Measurements from ENCODE around the gene KLHL6. TPM values are rescaled to one million over a fixed set of nuclear protein-coding genes. Genes with fewer than 3 reads are reported as not detected.

KLHL6 gene
- total RNA-seq, 2 donors from 2014 or later, result 0.41 to 1.4 TPM

DNA sequence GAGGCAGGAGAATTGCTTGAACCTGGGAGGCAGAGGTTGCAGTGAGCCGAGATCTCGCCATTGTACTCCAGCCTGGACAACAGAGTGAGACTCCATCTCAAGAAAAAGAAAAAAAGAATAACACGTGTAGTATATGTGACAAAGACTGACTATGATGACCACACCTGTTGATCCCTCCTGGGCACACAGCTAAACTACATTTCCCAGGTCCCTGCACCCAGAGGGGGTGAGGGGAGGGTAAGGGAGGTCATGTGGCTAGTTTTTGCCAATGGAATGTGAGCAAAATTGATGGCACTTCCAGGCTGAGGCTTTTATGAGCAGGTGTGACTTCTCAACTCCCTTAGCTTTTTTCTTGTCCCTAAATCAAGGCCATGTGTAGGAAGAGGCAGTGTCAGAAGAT lies 58.2 kb downstream of the KLHL6 start:
- Histone ChIP-seq H3K27ac (no peak overlapping the region), H3K36me3 (no peaks in the 10 kb centered on the region), H3K4me3 (no peak overlapping the region), H3K4me1 (no peaks in the 10 kb centered on the region), H3K9me3 (no peaks in the 10 kb centered on the region), H3K27me3 (no peaks in the 10 kb centered on the region)
- no peak for DNase-seq (ENCODE audit: low spot score)
- TF ChIP-seq, protein P1, sequence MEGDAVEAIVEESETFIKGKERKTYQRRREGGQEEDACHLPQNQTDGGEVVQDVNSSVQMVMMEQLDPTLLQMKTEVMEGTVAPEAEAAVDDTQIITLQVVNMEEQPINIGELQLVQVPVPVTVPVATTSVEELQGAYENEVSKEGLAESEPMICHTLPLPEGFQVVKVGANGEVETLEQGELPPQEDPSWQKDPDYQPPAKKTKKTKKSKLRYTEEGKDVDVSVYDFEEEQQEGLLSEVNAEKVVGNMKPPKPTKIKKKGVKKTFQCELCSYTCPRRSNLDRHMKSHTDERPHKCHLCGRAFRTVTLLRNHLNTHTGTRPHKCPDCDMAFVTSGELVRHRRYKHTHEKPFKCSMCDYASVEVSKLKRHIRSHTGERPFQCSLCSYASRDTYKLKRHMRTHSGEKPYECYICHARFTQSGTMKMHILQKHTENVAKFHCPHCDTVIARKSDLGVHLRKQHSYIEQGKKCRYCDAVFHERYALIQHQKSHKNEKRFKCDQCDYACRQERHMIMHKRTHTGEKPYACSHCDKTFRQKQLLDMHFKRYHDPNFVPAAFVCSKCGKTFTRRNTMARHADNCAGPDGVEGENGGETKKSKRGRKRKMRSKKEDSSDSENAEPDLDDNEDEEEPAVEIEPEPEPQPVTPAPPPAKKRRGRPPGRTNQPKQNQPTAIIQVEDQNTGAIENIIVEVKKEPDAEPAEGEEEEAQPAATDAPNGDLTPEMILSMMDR (IDR thresholded peaks at IDR 0.05), result no peak

DNA sequence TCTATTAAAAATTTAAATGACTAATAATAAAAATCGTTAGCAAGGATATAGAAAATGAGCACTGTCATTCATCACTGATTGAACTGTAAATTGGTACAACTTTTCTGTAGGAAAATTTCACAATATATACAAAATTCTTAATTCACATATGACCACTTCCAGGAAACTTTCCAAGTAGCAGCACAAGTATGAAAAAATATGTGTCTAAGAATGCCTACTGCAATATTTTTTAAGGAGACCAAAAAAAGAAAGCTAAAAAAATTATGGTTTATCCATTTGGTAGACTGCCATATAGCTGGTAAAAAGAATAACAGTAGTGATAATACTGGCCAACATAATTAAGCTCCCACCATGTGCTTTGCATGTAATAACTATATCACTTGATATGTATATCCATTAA lies 59.2 kb downstream of the KLHL6 start:
- Histone ChIP-seq H3K4me1 (no peaks in the 10 kb centered on the region), H3K4me3 (no peak overlapping the region), H3K9me3 (no peaks in the 10 kb centered on the region), H3K27me3 (no peaks in the 10 kb centered on the region), H3K27ac (no peak overlapping the region), H3K36me3 (no peaks in the 10 kb centered on the region)
- TF ChIP-seq, protein P1 (IDR thresholded peaks at IDR 0.05), result no peak
- no peak for DNase-seq (ENCODE audit: low spot score)

DNA sequence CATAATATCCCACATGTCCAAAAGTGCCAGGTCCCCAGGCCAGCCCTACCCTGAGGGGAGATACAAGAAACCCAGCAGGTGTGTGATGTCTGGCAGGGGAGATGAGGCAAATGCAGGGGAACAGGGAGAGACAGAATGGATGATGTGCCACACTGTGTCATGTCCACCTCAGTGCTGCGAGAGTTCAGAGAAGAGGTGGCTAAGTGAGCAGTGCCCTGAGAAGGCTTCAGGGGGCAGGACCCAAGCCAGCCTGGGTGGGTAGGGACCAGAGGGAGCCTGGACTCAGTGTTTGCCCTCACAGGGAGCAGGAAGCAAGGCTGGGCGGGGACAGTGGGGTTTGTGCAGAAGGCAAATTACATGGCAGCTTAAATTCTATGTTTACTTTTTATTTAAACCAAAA lies 61.2 kb downstream of the KLHL6 start:
- Histone ChIP-seq H3K9me3 (no peaks in the 10 kb centered on the region), H3K27me3 (no peaks in the 10 kb centered on the region), H3K4me1 (no peaks in the 10 kb centered on the region), H3K27ac (no peak overlapping the region), H3K36me3 (no peaks in the 10 kb centered on the region), H3K4me3 (no peak overlapping the region)
- no peak for DNase-seq (ENCODE audit: low spot score)
- TF ChIP-seq, protein P1 (IDR thresholded peaks at IDR 0.05), result no peak

DNA sequence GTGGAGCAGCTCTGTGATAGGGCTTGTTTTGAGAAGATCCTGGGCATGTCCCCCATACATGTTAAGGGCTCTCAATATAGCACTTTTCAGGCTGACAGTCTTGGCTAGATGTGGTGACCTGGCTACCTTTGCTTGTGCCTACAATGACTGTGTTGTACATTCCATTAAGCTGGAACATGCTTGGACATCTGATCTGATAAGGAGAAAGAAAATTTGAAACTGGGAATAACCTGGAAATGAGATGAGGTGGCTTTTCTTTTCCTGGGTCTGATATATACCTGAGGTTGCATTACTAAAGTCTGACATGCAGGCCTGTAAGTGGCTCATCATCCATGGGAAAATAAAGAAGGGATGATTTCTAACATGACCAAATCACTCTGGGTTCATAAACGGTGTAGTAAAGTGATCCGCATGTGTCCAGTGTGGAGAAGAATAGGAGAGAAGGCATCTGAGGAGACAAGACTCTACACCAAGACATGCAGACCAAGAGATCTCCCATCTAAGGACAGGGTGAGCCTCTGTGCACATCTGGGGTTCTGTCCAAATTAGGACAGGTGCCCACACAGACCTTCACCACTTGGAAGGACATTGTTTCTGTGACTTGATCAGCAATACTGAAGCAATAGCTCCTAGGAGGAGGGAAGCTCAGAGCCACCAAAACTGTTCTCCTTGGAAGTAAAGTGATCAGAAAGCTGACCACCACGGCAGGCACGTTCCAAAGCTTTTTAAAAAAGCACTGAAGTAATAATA lies 62.0 kb downstream of the KLHL6 start:
- Histone ChIP-seq H3K36me3 (no peaks in the 10 kb centered on the region), H3K4me3 (no peak overlapping the region), H3K27me3 (no peaks in the 10 kb centered on the region), H3K4me1 (no peaks in the 10 kb centered on the region), H3K9me3 (no peaks in the 10 kb centered on the region), H3K27ac (no peak overlapping the region)
- no peak for DNase-seq (ENCODE audit: low spot score)
- TF ChIP-seq, protein P1 (IDR thresholded peaks at IDR 0.05), result no peak

DNA sequence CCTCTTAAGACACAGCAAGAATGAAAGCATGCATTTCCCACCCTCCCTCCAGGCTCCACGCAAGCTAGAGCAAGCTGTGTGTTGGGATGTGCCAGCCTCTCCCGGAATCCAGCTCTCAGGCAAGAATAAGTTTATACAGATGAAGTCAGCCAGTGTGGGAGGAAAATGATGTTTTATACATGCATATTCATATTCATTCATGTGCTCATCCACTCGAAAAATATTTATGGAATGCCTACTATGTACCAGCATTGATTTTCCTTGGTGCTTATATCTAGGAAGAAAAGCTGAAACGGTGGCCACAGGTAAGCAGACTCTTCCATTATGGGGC lies 62.7 kb downstream of the KLHL6 start:
- Histone ChIP-seq H3K4me1 (no peaks in the 10 kb centered on the region), H3K9me3 (no peaks in the 10 kb centered on the region), H3K27ac (no peak overlapping the region), H3K36me3 (no peaks in the 10 kb centered on the region), H3K4me3 (no peak overlapping the region), H3K27me3 (no peaks in the 10 kb centered on the region)
- TF ChIP-seq, protein P1 (IDR thresholded peaks at IDR 0.05), result no peak
- no peak for DNase-seq (ENCODE audit: low spot score)
